ENCODE results near the gene LRP2.

The LRP2 gene

DNA sequence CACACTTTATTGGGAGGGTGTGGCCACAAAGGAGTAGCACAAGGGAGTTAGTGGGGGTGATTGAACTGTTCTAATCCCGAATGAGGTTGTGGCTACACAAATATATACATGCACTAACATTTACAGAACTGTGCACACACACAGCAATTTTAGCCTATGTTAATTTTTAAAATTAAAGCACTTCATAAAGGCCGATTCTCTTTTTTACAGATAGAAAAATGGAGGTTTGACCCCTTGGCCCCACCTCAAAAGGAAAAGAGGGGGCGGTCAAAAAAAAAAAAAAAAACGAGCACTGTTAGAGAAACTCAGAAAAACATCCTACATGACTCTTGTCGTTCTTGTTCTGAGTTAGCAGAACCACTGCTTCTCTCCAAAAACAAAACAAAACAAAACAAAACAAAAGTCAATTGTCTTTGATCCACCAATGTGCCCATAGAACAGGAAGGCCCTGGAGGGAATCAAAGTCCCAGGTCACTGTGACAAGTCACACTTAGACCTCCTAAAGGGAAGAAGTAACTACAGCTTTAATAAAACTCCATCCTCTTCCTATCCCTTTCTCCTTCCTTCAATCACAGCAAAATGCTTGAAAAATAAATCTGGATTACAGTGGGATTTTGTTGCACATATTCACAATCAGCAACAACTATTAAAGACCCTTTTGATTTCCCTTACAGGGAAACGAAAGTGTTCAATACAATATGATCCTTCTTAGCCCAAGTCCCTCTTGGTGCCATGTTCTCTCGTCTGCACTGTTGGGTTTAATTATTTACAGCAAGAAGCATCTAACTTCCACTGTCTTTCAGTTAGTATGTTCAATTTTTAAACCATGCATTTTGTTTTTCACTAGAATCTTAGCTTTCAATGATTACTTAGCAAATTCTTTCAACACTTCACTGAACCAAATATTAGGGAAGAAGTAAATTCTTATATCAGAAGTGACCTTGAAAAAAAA is 16.6 kb downstream of the LRP2 start:
- H3K27ac ChIP-seq = no peak overlapping the region
- no peak for TF ChIP-seq ZFX (IDR thresholded peaks at IDR 0.05; ENCODE audit: borderline replicate concordance)
- TF ChIP-seq CTCF (IDR thresholded peaks at IDR 0.05) = no peak

DNA sequence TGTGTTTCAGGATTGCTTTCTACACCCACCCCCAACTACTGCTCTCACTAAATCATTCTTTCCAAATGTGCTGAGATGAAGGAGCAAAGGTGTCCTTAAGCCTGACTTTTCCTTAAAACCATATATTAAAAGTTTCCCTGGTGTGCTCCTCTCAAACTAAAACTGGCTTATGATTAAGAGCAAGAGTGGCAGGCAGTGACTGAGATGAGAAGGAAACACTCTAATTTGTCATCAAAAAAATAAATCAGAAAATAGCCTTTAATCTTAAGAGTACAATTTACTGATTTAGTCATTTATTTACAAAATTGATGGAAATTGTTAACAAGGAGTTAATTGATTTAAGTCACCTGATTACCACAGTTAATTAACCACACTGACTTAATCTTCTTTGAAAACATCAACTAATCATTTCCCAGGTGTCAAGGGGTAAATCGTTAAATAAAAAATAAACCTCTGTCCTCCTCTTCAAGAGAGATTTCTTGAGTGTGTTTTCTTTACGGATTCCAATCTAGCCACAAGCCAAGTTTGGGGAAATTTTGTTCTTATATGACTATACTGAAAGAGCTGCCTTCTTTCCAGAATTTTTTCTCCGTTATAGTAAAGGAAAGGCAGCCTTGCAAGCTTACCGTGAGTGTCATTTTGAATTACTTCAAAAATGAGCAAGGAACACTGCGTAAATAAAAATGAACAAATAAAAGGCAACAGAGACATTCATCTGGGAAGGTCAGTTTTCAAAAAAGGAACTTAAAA is 17.4 kb downstream of the LRP2 start:
- TF ChIP-seq ZFX (IDR thresholded peaks at IDR 0.05; ENCODE audit: borderline replicate concordance) = no peak
- H3K27ac ChIP-seq = no peak overlapping the region

- no peak for TF ChIP-seq CTCF (IDR thresholded peaks at IDR 0.05)
- no peak overlapping the region for H3K27ac ChIP-seq
These were observed 19.1 kb downstream of the LRP2 start for GRCh38 chr2:169343202-169343601.

GRCh38 chr2:169339657-169340056 is 22.7 kb downstream of the LRP2 start:
- no peak overlapping the region for H3K27ac ChIP-seq
- no peak for TF ChIP-seq CTCF (IDR thresholded peaks at IDR 0.05)
- no peak for TF ChIP-seq ZFX (IDR thresholded peaks at IDR 0.05; ENCODE audit: borderline replicate concordance)

- TF ChIP-seq CTCF (IDR thresholded peaks at IDR 0.05) (no peak), ZFX (IDR thresholded peaks at IDR 0.05; ENCODE audit: borderline replicate concordance) (no peak)
- no peak overlapping the region for H3K27ac ChIP-seq
These were observed 25.6 kb downstream of the LRP2 start for GRCh38 chr2:169336695-169337094.

DNA sequence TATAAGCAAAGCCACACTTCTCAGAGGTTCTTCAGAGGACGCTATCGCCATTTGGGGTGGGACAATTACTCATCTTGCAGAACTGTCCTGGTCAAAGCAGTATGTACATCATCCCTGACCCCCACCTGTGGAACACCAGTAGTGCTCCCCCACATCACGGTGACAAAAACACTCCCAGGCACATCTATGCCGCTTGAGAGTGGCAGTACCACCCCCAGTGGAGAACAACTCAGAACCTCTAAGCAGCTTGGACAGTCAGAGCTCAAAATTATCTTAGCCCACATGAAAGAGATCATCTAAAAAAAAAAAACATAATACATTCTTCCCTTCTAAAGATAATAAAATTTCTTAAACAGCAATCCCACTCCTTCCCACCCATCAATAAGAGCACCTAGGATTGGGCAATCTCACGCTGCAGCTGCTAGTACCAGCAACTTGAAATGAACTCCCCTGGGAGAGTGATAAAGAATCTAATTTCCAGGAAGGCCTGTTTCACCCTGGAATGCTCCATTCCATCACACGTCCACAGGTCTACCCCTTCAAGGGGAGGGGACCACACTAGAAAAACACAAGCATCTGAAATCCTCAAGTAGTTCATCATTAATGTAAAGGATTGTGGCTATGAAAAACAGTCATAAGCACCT is 31.7 kb downstream of the LRP2 start:
- H3K27ac ChIP-seq = no peak overlapping the region
- TF ChIP-seq CTCF (IDR thresholded peaks at IDR 0.05) (no peak), ZFX (IDR thresholded peaks at IDR 0.05; ENCODE audit: borderline replicate concordance) (no peak)

- TF ChIP-seq ZFX (IDR thresholded peaks at IDR 0.05; ENCODE audit: borderline replicate concordance) (no peak), CTCF (IDR thresholded peaks at IDR 0.05) (no peak)
- no peak overlapping the region for H3K27ac ChIP-seq
These were observed 32.4 kb downstream of the LRP2 start for GRCh38 chr2:169329688-169330554.

All from 22Rv1 (cell line).